ENCODE measurements around the gene PPFIBP1. TPM values are rescaled to one million over a fixed set of nuclear protein-coding genes. Genes with fewer than 3 reads are reported as not detected.

The PPFIBP1 gene
- total and polyA plus RNA-seq, 2 of the 8 experiments (the other 6 are each of a cell fraction or from before 2014, with no cell fraction given): 7.7 to 31.3 TPM

DNA sequence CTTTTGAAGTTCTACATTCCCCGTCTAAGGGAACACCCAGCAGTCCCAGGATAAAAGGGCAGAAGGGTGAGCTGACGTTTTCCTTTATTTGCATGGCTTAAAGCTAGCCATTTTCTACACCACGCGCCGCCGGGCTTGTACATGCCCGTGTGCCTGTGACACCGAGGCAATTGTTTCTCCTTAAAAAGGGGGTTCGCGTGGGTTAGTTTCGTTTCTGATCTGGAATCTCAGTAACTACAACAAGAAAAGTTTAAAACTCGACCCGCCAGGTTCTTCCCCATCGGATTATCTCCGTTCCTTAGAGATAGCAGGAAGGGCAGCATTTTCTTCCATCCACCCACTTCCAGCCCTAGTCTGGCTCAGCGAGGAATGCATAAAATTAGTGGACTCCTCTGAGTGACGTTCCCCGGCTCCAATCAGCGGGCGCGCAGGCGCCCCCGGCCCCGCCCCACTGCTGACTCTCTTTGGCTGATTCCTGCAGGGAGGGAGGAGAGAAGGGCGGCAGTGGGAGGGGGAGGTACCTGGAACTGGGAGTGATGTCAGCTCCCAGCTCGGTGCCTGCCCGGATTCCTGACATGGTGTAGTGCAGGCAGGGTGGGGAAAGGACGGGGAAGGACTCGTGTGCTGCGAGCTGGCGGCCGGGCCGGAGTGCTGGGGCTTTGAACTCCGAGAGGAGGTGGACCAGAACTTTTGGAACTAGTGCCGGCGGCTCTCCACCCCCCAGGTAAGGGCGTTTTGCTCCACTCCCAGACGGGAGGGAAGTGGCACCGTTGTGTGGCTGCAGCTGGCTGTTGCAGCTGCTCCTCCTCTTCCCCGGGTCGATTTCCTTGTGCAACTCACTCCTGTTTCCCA lies at the start of gene PPFIBP1 (continued):
- TF ChIP-seq NRF1 (IDR thresholded peaks at IDR 0.05; ENCODE audit: low read depth, low read length): 0 out of 2 replicates have a peak, but pooled peaks have one; percentile 15
- TF ChIP-seq MAFK (IDR thresholded peaks at IDR 0.05; ENCODE audit: low read depth, low read length): no peak
- TF ChIP-seq PHF8 (conservative IDR thresholded peaks at IDR 0.05; ENCODE audit: low read depth, low read length): peak; percentile 86
- TF ChIP-seq TBP (IDR thresholded peaks at IDR 0.05; ENCODE audit: low read depth, low read length): peak; percentile 54
- peak; percentile 82 for TF ChIP-seq CHD2 (IDR thresholded peaks at IDR 0.05; ENCODE audit: low read length)
- TF ChIP-seq KDM4A (IDR thresholded peaks at IDR 0.05; ENCODE audit: low read depth, low read length, severe bottlenecking): peak; percentile 71
- TF ChIP-seq GTF2F1 (IDR thresholded peaks at IDR 0.05; ENCODE audit: borderline replicate concordance, low read depth, low read length): 0 out of 2 replicates have a peak, but pooled peaks have one; percentile 13
- 0 out of 2 replicates have a peak, but pooled peaks have one; percentile 61 for TF ChIP-seq JUND (IDR thresholded peaks at IDR 0.05; ENCODE audit: low read length)
- TF ChIP-seq SP1 (IDR thresholded peaks at IDR 0.05; ENCODE audit: low read depth, low read length): peak; percentile 96
- TF ChIP-seq, protein P1, sequence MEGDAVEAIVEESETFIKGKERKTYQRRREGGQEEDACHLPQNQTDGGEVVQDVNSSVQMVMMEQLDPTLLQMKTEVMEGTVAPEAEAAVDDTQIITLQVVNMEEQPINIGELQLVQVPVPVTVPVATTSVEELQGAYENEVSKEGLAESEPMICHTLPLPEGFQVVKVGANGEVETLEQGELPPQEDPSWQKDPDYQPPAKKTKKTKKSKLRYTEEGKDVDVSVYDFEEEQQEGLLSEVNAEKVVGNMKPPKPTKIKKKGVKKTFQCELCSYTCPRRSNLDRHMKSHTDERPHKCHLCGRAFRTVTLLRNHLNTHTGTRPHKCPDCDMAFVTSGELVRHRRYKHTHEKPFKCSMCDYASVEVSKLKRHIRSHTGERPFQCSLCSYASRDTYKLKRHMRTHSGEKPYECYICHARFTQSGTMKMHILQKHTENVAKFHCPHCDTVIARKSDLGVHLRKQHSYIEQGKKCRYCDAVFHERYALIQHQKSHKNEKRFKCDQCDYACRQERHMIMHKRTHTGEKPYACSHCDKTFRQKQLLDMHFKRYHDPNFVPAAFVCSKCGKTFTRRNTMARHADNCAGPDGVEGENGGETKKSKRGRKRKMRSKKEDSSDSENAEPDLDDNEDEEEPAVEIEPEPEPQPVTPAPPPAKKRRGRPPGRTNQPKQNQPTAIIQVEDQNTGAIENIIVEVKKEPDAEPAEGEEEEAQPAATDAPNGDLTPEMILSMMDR (IDR thresholded peaks at IDR 0.05; ENCODE audit: control extremely low read depth in 1 of 3, insufficient read depth in 1 of 3, low read depth in 1 of 3, low read length in 3 of 3): peak in 2 of 3 experiments; percentile 13 to 30; a peak in 2 of 4 replicates
- no peak for TF ChIP-seq CBX8 (IDR thresholded peaks at IDR 0.05; ENCODE audit: borderline replicate concordance, low read depth, low read length)
- TF ChIP-seq SIN3A (conservative IDR thresholded peaks at IDR 0.05 in 1 of 2, IDR thresholded peaks at IDR 0.05 in 1 of 2; ENCODE audit: low read depth in 1 of 2, low read length in 2 of 2): peak; percentile 10 to 38; a peak in 1 of 4 replicates
- TF ChIP-seq, protein P2, sequence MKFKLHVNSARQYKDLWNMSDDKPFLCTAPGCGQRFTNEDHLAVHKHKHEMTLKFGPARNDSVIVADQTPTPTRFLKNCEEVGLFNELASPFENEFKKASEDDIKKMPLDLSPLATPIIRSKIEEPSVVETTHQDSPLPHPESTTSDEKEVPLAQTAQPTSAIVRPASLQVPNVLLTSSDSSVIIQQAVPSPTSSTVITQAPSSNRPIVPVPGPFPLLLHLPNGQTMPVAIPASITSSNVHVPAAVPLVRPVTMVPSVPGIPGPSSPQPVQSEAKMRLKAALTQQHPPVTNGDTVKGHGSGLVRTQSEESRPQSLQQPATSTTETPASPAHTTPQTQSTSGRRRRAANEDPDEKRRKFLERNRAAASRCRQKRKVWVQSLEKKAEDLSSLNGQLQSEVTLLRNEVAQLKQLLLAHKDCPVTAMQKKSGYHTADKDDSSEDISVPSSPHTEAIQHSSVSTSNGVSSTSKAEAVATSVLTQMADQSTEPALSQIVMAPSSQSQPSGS (IDR thresholded peaks at IDR 0.05; ENCODE audit: low read length): peak; percentile 81
- TF ChIP-seq TEAD4 (IDR thresholded peaks at IDR 0.05; ENCODE audit: low read depth, low read length): peak; percentile 47; the same call in 1 of the 2 replicates
- peak; percentile 38; the same call in 1 of the 2 replicates for TF ChIP-seq CREB1 (IDR thresholded peaks at IDR 0.05)
- TF ChIP-seq JUN (IDR thresholded peaks at IDR 0.05; ENCODE audit: low read depth, low read length): no peak
- TF ChIP-seq TAF1 (IDR thresholded peaks at IDR 0.05; ENCODE audit: low read depth, low read length): peak; percentile 72
- TF ChIP-seq ASH2L (IDR thresholded peaks at IDR 0.05; ENCODE audit: low read length): peak; percentile 70
- peak; percentile 11 for TF ChIP-seq NANOG (IDR thresholded peaks at IDR 0.05; ENCODE audit: insufficient read depth, low read depth, low read length, poor library complexity, severe bottlenecking)

All from H1 (cell line).